ENCODE measurements around the gene DRC3. TPM values are rescaled to one million over a fixed set of nuclear protein-coding genes. Genes with fewer than 3 reads are reported as not detected.

Gene DRC3
- total RNA-seq, 1 experiment from 2014 or later = 2.3 TPM

GRCh38 chr17:17926036-17926435, 46.6 kb upstream of the DRC3 start:
- no TSS peak for BruUV-seq (replicated peaks)
- Mint-ChIP-seq H3K27ac (ENCODE audit: low read depth, unreplicated experiment) (no peak overlapping the region), H3K27me3 (ENCODE audit: insufficient read depth, unreplicated experiment) (no peaks in the 10 kb centered on the region), H3K36me3 (ENCODE audit: insufficient read depth, unreplicated experiment) (peaks cover 5% of the 10 kb centered on the region), H3K9me3 (ENCODE audit: unreplicated experiment) (no peaks in the 10 kb centered on the region), H3K4me1 (ENCODE audit: insufficient read depth, unreplicated experiment) (peaks cover 22% of the 10 kb centered on the region), H3K4me3 (ENCODE audit: unreplicated experiment) (no peak overlapping the region)
- intact Hi-C loops (cut with micrococcal nuclease) = no loop called here
- TF ChIP-seq CTCF (IDR thresholded peaks at IDR 0.05; ENCODE audit: unreplicated experiment) = no peak
- DNase-seq (ENCODE audit: unreplicated experiment) = no peak
- ChIA-PET CTCF (interaction anchor here (0.6 to 1.1 kb wide), 3 partner anchors 8 to 628 kb away, joined by 3 to 7 read pairs (median 4); no protein-coding TSS in a partner anchor), POLR2A (no interaction called here)

- Mint-ChIP-seq H3K27me3 (ENCODE audit: insufficient read depth, unreplicated experiment) (no peaks in the 10 kb centered on the region), H3K27ac (ENCODE audit: low read depth, unreplicated experiment) (no peak overlapping the region), H3K4me1 (ENCODE audit: insufficient read depth, unreplicated experiment) (peaks cover 16% of the 10 kb centered on the region), H3K9me3 (ENCODE audit: unreplicated experiment) (no peaks in the 10 kb centered on the region), H3K36me3 (ENCODE audit: insufficient read depth, unreplicated experiment) (peaks cover 5% of the 10 kb centered on the region), H3K4me3 (ENCODE audit: unreplicated experiment) (no peak overlapping the region)
- POLR2A ChIA-PET = interaction anchor here (0.7 kb wide), 1 partner anchor 18 kb away, joined by 3 read pairs; no protein-coding TSS in a partner anchor
- no peak for DNase-seq (ENCODE audit: unreplicated experiment)
- CTCF ChIA-PET = interaction anchor here (0.6 to 1.1 kb wide), 5 partner anchors 8 to 149 kb away, joined by 3 to 4 read pairs (median 3); no protein-coding TSS in a partner anchor
- TF ChIP-seq CTCF (IDR thresholded peaks at IDR 0.05; ENCODE audit: unreplicated experiment) = no peak
- intact Hi-C loops (cut with micrococcal nuclease) = no loop called here
- BruUV-seq (replicated peaks) = no TSS peak
These were observed 45.7 kb upstream of the DRC3 start for GRCh38 chr17:17926840-17927449.

- CTCF ChIA-PET = interaction anchor here (0.9 to 1.6 kb wide), 4 partner anchors 7 to 37 kb away, joined by 3 to 6 read pairs (median 4); no protein-coding TSS in a partner anchor
- no peak overlapping the region for H3K4me3 Mint-ChIP-seq (ENCODE audit: unreplicated experiment)
- POLR2A ChIA-PET = interaction anchor here (1.0 kb wide), 1 partner anchor 30 kb away, joined by 3 read pairs; no protein-coding TSS in a partner anchor
These were observed 44.0 kb upstream of the DRC3 start for GRCh38 chr17:17928398-17929287.

More at GRCh38 chr17:17928398-17929287, 44.0 kb upstream of the DRC3 start:
- Mint-ChIP-seq H3K9me3 (ENCODE audit: unreplicated experiment) (no peaks in the 10 kb centered on the region), H3K27ac (ENCODE audit: low read depth, unreplicated experiment) (no peak overlapping the region), H3K36me3 (ENCODE audit: insufficient read depth, unreplicated experiment) (peaks cover 5% of the 10 kb centered on the region), H3K4me1 (ENCODE audit: insufficient read depth, unreplicated experiment) (peaks cover 5% of the 10 kb centered on the region), H3K27me3 (ENCODE audit: insufficient read depth, unreplicated experiment) (no peaks in the 10 kb centered on the region)
- BruUV-seq (replicated peaks) = no TSS peak
- no peak for DNase-seq (ENCODE audit: unreplicated experiment)
- TF ChIP-seq CTCF (IDR thresholded peaks at IDR 0.05; ENCODE audit: unreplicated experiment) = no peak
- intact Hi-C loops (cut with micrococcal nuclease) = no loop called here

Measured in MCF 10A (cell line).